Keratinocyte (primary cell): ENCODE measurements around the gene ZBTB34. TPM values are rescaled to one million over a fixed set of nuclear protein-coding genes. Genes with fewer than 3 reads are reported as not detected.
"Not testable (repeated sequence)": the region's sequence is repeated elsewhere in the genome, so short reads cannot be mapped to it uniquely, and the experiment has no call there.

Experiments
- DNase-seq: peaks from one replicate; pipeline ENCODE4 v3.0.0-alpha.2; 2011; ENCODE audit warnings: low read depth, missing footprints, low spot score
- FAIRE-seq: peaks from 2 replicates; lab custom pipeline; 2011; peaks lifted over from hg19 to GRCh38; lab: Jason Lieb, UNC
- H2AFZ ChIP-seq: 2 replicates; pipeline ENCODE4 v1.6.0; 2012; ENCODE audit warnings: low read length, control low read depth, inconsistent platforms; ENCODE audit not compliant: control insufficient read depth
- H3K27ac ChIP-seq: 2 replicates; pipeline ENCODE4 v1.5.1; 2011; ENCODE audit warnings: low read length; ENCODE audit not compliant: control insufficient read depth, insufficient read depth
- H3K27me3 ChIP-seq: 3 replicates; pipeline ENCODE4 v1.6.0; 2011; ENCODE audit warnings: low read length; ENCODE audit not compliant: control insufficient read depth, insufficient read depth; ENCODE audit errors: extremely low read depth
- H3K36me3 ChIP-seq, 2 experiments: 2 replicates in 1 of 2; 3 replicates in 1 of 2; pipeline ENCODE4 v1.5.1; 2011; ENCODE audit warnings: low read length in 2 of 2, mild to moderate bottlenecking in 1 of 2; ENCODE audit not compliant: control insufficient read depth in 2 of 2, insufficient read depth in 2 of 2; ENCODE audit errors: extremely low read depth in 1 of 2
- H3K4me1 ChIP-seq: 3 replicates; pipeline ENCODE4 v1.5.1; 2011; ENCODE audit warnings: low read length; ENCODE audit not compliant: control insufficient read depth, insufficient read depth; ENCODE audit errors: extremely low read depth
- H3K4me2 ChIP-seq: 3 replicates; pipeline ENCODE4 v1.6.0; 2011; ENCODE audit warnings: low read depth, low read length; ENCODE audit not compliant: control insufficient read depth, insufficient read depth; ENCODE audit errors: extremely low read depth
- H3K4me3 ChIP-seq, 3 experiments: fragments of 200-600 bp in 1 of 3; sonication (generic) in 1 of 3; 2 replicates in 2 of 3; 3 replicates in 1 of 3; pipeline ENCODE4 v1.5.1; 2011 to 2016; ENCODE audit warnings: low read length in 3 of 3, mild to moderate bottlenecking in 3 of 3, control low read depth in 2 of 3, inconsistent platforms in 1 of 3, low read depth in 1 of 3, mixed read lengths in 1 of 3, mixed run types in 1 of 3, moderate library complexity in 1 of 3; ENCODE audit not compliant: control insufficient read depth in 2 of 3, insufficient read depth in 2 of 3; ENCODE audit errors: extremely low read depth in 1 of 3
- H3K79me2 ChIP-seq: 2 replicates; pipeline ENCODE4 v1.6.0; 2012; ENCODE audit warnings: low read length; ENCODE audit not compliant: control insufficient read depth, insufficient read depth
- H3K9ac ChIP-seq: 3 replicates; pipeline ENCODE4 v1.6.0; 2011; ENCODE audit warnings: low read length; ENCODE audit not compliant: control insufficient read depth, insufficient read depth; ENCODE audit errors: extremely low read depth
- H3K9me1 ChIP-seq: 3 replicates; pipeline ENCODE4 v1.6.0; 2011; ENCODE audit warnings: low read length; ENCODE audit not compliant: control insufficient read depth, insufficient read depth; ENCODE audit errors: extremely low read depth
- H3K9me3 ChIP-seq: 2 replicates; pipeline ENCODE4 v1.5.1; 2012; ENCODE audit warnings: low read depth, low read length; ENCODE audit not compliant: control insufficient read depth
- H4K20me1 ChIP-seq: 3 replicates; pipeline ENCODE4 v1.6.0; 2011; ENCODE audit warnings: low read length; ENCODE audit not compliant: control insufficient read depth, insufficient read depth; ENCODE audit errors: extremely low read depth
- CTCF ChIP-seq, 3 experiments: IDR thresholded peaks in 1 of 3; conservative IDR thresholded peaks in 1 of 3; optimal IDR thresholded peaks in 1 of 3; 2 replicates in 2 of 3; 3 replicates in 1 of 3; pipeline versions ENCODE3 to v1.5.1; 2011; ENCODE audit warnings: low read length in 3 of 3, mild to moderate bottlenecking in 3 of 3, moderate library complexity in 2 of 3, control low read depth in 1 of 3, inconsistent platforms in 1 of 3; ENCODE audit not compliant: insufficient read depth in 2 of 3; ENCODE audit errors: extremely low read depth in 1 of 3
- EZH2 ChIP-seq: IDR thresholded peaks from one replicate; pipeline ENCODE4 v1.6.1; 2012; ENCODE audit warnings: inconsistent platforms, mild to moderate bottlenecking, low read length, moderate library complexity
- dilution Hi-C: fragments of 300-500 bp; cut with MboI; formaldehyde crosslinking; loops from one replicate; pipeline ENCODE4 v1.7.0; 2020; ENCODE audit warnings: low sequenced_read_pairs; ENCODE audit not compliant: extremely low pct_ligation_motif_present
- polyA plus RNA-seq, 5 experiments: library from polyadenylated mRNA; depleted of rRNA in 3 of 5; stranded (reverse) in 3 of 5; stranded (forward) in 1 of 5; unstranded in 1 of 5; fragments of >200 nt; gene quantifications; 1 replicate in 1 of 5; 2 replicates in 3 of 5; 3 replicates in 1 of 5; pipeline versions ENCODE4 v1.2.1 to v1.2.3, GENCODE V29; 2011 to 2012; ENCODE audit warnings: missing spikeins in 2 of 5, low read depth in 1 of 5, low replicate concordance in 1 of 5

The ZBTB34 gene
- polyA plus RNA-seq, 1 donor (not counting 4 experiments of a cell fraction or from before 2014, with no cell fraction given): 6.4 TPM

- DNase-seq: no peak
- dilution Hi-C loops: no loop called here
- Histone ChIP-seq H3K27me3 (no peaks in the 10 kb centered on the region), H3K79me2 (peaks cover 31% of the 10 kb centered on the region), H2AFZ (no peak overlapping the region), H3K27ac (no peak overlapping the region), H3K9me1 (no peaks in the 10 kb centered on the region), H4K20me1 (no peaks in the 10 kb centered on the region), H3K9ac (no peak overlapping the region), H3K4me1 (no peaks in the 10 kb centered on the region), H3K4me2 (no peak overlapping the region), H3K4me3 (no peak overlapping the region), H3K36me3 (peaks cover 0 to 3% of the 10 kb centered on the region in 2 experiments), H3K9me3 (peaks cover 3% of the 10 kb centered on the region)
- TF ChIP-seq EZH2 (no peak), CTCF (optimal IDR thresholded peaks at IDR 0.05 in 1 of 3, IDR thresholded peaks at IDR 0.05 in 1 of 3, conservative IDR thresholded peaks at IDR 0.05 in 1 of 3; ENCODE audit: extremely low read depth in 1 of 3, insufficient read depth in 2 of 3, low read length in 3 of 3) (no peak)
- FAIRE-seq: no peak
Measured at GRCh38 chr9:126822873-126823272, 37.6 kb upstream of the ZBTB34 start.

GRCh38 chr9:126824052-126824451, 36.4 kb upstream of the ZBTB34 start:
- H3K4me2 ChIP-seq, H4K20me1 ChIP-seq, DNase-seq, H3K9ac ChIP-seq, H2AFZ ChIP-seq, H3K4me1 ChIP-seq, H3K27me3 ChIP-seq, dilution Hi-C loops, H3K36me3 ChIP-seq, H3K4me3 ChIP-seq, H3K27ac ChIP-seq, H3K9me1 ChIP-seq, H3K9me3 ChIP-seq, FAIRE-seq: not testable (repeated sequence)
- H3K79me2 ChIP-seq: peaks cover 26% of the 10 kb centered on the region

- dilution Hi-C loops: no loop called here
- H3K36me3 ChIP-seq: peaks cover 2 to 3% of the 10 kb centered on the region in 2 experiments
- no peak overlapping the region for H2AFZ ChIP-seq
- DNase-seq (no peak), FAIRE-seq (no peak)
- no peaks in the 10 kb centered on the region for H4K20me1 ChIP-seq
- H3K4me2 ChIP-seq: no peak overlapping the region
- no peaks in the 10 kb centered on the region for H3K9me1 ChIP-seq
- H3K9ac ChIP-seq: no peak overlapping the region
- H3K27me3 ChIP-seq: no peaks in the 10 kb centered on the region
- H3K27ac ChIP-seq: no peak overlapping the region
- H3K9me3 ChIP-seq: no peaks in the 10 kb centered on the region
- TF ChIP-seq EZH2: no peak
- no peak for TF ChIP-seq CTCF (optimal IDR thresholded peaks at IDR 0.05 in 1 of 3, IDR thresholded peaks at IDR 0.05 in 1 of 3, conservative IDR thresholded peaks at IDR 0.05 in 1 of 3; ENCODE audit: extremely low read depth in 1 of 3, insufficient read depth in 2 of 3, low read length in 3 of 3)
- no peak overlapping the region for H3K4me3 ChIP-seq
- H3K79me2 ChIP-seq: peaks cover 13% of the 10 kb centered on the region
- no peaks in the 10 kb centered on the region for H3K4me1 ChIP-seq
Measured at GRCh38 chr9:126827227-126827626, 33.2 kb upstream of the ZBTB34 start.
